Keratinocyte (primary cell): ENCODE results near the gene MAGI1.

Experiments
- EZH2 ChIP-seq: IDR thresholded peaks from one replicate; pipeline ENCODE4 v1.6.1; 2012; ENCODE audit warnings: inconsistent platforms, mild to moderate bottlenecking, low read length, moderate library complexity
- TF ChIP-seq, protein P1 (sequence below), 3 experiments: IDR thresholded peaks in 1 of 3; conservative IDR thresholded peaks in 1 of 3; optimal IDR thresholded peaks in 1 of 3; 2 replicates in 2 of 3; 3 replicates in 1 of 3; pipeline versions ENCODE3 to v1.5.1; 2011; ENCODE audit warnings: low read length in 3 of 3, mild to moderate bottlenecking in 3 of 3, moderate library complexity in 2 of 3, control low read depth in 1 of 3, inconsistent platforms in 1 of 3; ENCODE audit not compliant: insufficient read depth in 2 of 3; ENCODE audit errors: extremely low read depth in 1 of 3

DNA sequence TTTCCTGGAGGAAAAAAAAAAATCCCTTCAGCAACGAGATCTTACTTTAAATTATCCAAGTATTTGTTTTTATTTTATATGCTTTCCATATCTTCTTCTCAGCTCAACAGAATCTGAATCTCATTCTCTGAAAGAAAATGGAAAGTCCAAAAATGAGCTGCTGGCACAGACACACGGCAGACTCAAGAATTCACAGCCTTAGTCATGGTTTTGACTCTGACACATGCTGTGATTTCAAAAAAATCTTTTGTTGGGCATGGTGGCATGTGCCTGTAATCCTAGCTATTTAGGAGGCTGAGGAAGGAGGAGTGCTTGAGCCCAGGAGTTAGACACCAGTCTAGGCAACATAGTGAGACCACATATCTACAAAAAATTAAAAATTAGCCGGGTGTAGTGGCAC lies 565.0 kb downstream of the MAGI1 start:
- TF ChIP-seq, protein P1, sequence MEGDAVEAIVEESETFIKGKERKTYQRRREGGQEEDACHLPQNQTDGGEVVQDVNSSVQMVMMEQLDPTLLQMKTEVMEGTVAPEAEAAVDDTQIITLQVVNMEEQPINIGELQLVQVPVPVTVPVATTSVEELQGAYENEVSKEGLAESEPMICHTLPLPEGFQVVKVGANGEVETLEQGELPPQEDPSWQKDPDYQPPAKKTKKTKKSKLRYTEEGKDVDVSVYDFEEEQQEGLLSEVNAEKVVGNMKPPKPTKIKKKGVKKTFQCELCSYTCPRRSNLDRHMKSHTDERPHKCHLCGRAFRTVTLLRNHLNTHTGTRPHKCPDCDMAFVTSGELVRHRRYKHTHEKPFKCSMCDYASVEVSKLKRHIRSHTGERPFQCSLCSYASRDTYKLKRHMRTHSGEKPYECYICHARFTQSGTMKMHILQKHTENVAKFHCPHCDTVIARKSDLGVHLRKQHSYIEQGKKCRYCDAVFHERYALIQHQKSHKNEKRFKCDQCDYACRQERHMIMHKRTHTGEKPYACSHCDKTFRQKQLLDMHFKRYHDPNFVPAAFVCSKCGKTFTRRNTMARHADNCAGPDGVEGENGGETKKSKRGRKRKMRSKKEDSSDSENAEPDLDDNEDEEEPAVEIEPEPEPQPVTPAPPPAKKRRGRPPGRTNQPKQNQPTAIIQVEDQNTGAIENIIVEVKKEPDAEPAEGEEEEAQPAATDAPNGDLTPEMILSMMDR (optimal IDR thresholded peaks at IDR 0.05 in 1 of 3, IDR thresholded peaks at IDR 0.05 in 1 of 3, conservative IDR thresholded peaks at IDR 0.05 in 1 of 3; ENCODE audit: extremely low read depth in 1 of 3, insufficient read depth in 2 of 3, low read length in 3 of 3) = no peak
- TF ChIP-seq EZH2 = no peak
